SH-SY5Y (cell line): ENCODE measurements around the gene TEX26.

ENCODE experiments used
- GATA2 ChIP-seq: IDR thresholded peaks from 2 replicates; pipeline ENCODE4 v1.6.1; 2011; ENCODE audit warnings: mild to moderate bottlenecking, low read depth, low read length
- GATA3 ChIP-seq: IDR thresholded peaks from 2 replicates; pipeline ENCODE4 v1.6.1; 2011; ENCODE audit warnings: low read depth, mild to moderate bottlenecking, low read length, moderate library complexity

DNA sequence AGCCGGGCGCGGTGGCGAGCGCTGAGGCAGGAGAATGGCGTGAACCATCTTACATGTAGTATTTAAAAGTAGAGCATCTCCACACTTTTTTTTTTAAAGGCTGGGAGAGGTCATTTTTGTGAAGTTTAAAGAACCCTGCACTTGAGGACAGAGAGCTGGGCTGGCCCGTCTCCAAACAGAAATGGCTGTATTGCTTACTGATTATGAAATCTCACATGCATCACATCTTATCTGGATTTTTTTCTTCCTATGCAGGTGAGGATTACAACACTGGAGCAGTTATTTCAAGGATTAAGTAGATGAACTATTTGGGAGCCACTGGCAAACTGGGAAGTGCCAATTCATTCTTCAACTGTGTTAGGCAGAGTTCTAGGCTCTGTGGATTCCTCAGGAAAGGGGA is 59.5 kb downstream of the TEX26 start:
- TF ChIP-seq GATA2: no peak
- TF ChIP-seq GATA3: no peak
